Measurements from ENCODE around the gene FUT8.

Gene FUT8

DNA sequence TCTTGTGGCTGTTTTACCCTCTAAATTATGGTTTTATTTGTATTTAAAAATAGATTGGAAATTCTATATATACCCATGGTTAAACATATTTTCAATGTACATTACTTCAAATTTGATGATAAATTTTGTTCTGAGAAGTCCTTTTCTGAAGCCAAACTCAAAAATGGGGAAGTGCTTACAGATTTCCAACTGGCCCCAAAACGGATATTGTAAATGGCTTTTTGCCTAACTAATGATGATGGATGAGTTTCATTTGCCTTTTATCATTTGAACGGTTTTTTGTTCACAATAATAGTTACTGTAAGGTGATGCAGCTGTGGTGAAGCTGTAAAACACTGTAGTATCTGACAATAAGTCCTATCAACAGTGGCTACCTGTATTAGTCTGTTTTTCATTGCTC, 136.9 kb downstream of the FUT8 start:
- no peak for DNase-seq (ENCODE audit: low spot score)
- no peak overlapping the region for H3K27ac ChIP-seq
- POLR2A ChIA-PET (ENCODE audit: low non-redundant PET): no interaction called here
- CTCF ChIA-PET: interaction anchor here (0.7 kb wide), 1 partner anchor 116 kb away, joined by 5 read pairs; no protein-coding TSS in a partner anchor
- TF ChIP-seq, protein P1, sequence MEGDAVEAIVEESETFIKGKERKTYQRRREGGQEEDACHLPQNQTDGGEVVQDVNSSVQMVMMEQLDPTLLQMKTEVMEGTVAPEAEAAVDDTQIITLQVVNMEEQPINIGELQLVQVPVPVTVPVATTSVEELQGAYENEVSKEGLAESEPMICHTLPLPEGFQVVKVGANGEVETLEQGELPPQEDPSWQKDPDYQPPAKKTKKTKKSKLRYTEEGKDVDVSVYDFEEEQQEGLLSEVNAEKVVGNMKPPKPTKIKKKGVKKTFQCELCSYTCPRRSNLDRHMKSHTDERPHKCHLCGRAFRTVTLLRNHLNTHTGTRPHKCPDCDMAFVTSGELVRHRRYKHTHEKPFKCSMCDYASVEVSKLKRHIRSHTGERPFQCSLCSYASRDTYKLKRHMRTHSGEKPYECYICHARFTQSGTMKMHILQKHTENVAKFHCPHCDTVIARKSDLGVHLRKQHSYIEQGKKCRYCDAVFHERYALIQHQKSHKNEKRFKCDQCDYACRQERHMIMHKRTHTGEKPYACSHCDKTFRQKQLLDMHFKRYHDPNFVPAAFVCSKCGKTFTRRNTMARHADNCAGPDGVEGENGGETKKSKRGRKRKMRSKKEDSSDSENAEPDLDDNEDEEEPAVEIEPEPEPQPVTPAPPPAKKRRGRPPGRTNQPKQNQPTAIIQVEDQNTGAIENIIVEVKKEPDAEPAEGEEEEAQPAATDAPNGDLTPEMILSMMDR (conservative IDR thresholded peaks at IDR 0.05; ENCODE audit: low read depth): no peak

- TF ChIP-seq, protein P1 (conservative IDR thresholded peaks at IDR 0.05; ENCODE audit: low read depth): no peak
- no peak overlapping the region for H3K27ac ChIP-seq
- ChIA-PET POLR2A (ENCODE audit: low non-redundant PET) (no interaction called here), CTCF (interaction anchor here (0.5 to 0.6 kb wide), 2 partner anchors 101 to 674 kb away, joined by 5 read pairs; no protein-coding TSS in a partner anchor)
- no peak for DNase-seq (ENCODE audit: low spot score)
These were observed 138.5 kb downstream of the FUT8 start for GRCh38 chr14:65550779-65551643.

DNA sequence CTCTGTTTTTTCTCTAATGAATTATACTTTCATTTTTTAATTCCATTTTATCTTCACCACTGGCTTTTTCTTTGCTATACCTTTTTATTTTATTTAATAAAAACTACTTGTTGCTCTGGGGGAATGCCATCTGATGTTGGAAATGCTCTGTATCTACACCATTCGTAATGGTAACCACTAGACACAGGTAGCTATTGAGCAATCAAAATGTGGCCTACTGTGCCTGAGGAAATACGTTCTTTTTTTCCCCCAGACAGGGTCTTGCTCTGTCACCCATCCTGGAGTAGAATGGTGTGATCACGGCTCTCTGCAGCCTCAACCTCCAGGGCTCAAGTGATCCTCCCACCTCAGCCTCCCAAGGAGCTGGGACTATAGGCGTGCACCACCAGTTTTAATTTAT, 140.2 kb downstream of the FUT8 start:
- H3K27ac ChIP-seq: no peak overlapping the region
- DNase-seq (ENCODE audit: low spot score): no peak
- ChIA-PET POLR2A (ENCODE audit: low non-redundant PET) (no interaction called here), CTCF (interaction anchor here (0.5 to 1.3 kb wide), 2 partner anchors 23 to 53 kb away, joined by 3 read pairs; no protein-coding TSS in a partner anchor)
- TF ChIP-seq, protein P1 (conservative IDR thresholded peaks at IDR 0.05; ENCODE audit: low read depth): no peak

DNA sequence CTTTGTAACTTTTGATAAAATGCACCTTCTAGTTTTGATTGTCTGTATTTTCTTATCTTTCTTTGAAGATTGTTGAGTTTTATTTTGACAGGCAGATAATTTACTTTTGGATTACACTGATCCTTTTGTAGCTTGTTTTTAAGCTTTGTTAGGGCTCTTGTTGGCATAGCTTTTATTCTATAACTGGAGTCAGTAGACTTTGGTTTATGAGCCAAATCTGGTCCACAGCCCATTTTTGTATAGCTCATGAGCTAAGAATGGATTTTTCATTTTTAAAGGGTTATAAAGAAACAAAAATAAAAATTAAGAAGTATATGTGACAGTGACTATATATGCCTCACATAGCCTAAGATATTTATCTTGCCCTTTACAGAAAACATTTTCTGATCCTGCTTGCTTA, 142.3 kb downstream of the FUT8 start:
- TF ChIP-seq, protein P1 (conservative IDR thresholded peaks at IDR 0.05; ENCODE audit: low read depth): no peak
- DNase-seq (ENCODE audit: low spot score): no peak
- ChIA-PET POLR2A (ENCODE audit: low non-redundant PET) (no interaction called here), CTCF (no interaction called here)
- no peak overlapping the region for H3K27ac ChIP-seq

GRCh38 chr14:65555358-65555757, 142.8 kb downstream of the FUT8 start:
- H3K27ac ChIP-seq: no peak overlapping the region
- CTCF ChIA-PET: no interaction called here
- no peak for DNase-seq (ENCODE audit: low spot score)
- POLR2A ChIA-PET (ENCODE audit: low non-redundant PET): no interaction called here
- TF ChIP-seq, protein P1 (conservative IDR thresholded peaks at IDR 0.05; ENCODE audit: low read depth): no peak

DNA sequence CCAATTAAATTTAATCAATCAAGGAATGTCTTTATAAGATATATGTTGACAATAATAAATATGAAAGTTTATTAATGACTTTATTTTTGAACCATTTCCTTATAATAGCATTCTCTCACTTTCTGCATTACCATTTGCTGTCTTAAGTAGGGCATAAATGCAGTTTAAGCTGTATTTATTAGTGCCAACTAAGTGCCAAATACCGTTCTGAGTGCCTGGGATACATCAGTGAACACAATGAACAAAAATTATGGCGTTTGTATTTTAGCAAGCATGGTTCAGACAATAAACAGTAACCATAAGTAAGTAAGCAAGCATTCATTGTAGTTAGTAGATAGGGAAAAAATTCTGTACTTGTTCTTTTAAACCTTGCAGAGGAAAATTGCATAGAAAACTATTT, 145.8 kb downstream of the FUT8 start:
- ChIA-PET POLR2A (ENCODE audit: low non-redundant PET) (no interaction called here), CTCF (interaction anchor here (0.5 kb wide), 1 partner anchor 1280 kb away, joined by 3 read pairs; no protein-coding TSS in a partner anchor)
- TF ChIP-seq, protein P1 (conservative IDR thresholded peaks at IDR 0.05; ENCODE audit: low read depth): no peak
- no peak overlapping the region for H3K27ac ChIP-seq
- no peak for DNase-seq (ENCODE audit: low spot score)

All from RWPE1 (cell line).